Raji (cell line): Measurements from ENCODE around the gene NACC2.

Experiments
- POLR2A ChIP-seq: IDR thresholded peaks from 2 replicates; pipeline ENCODE4 v1.6.1; 2011; ENCODE audit warnings: low read depth, low read length, control low read depth; ENCODE audit not compliant: insufficient read depth

Gene NACC2

DNA sequence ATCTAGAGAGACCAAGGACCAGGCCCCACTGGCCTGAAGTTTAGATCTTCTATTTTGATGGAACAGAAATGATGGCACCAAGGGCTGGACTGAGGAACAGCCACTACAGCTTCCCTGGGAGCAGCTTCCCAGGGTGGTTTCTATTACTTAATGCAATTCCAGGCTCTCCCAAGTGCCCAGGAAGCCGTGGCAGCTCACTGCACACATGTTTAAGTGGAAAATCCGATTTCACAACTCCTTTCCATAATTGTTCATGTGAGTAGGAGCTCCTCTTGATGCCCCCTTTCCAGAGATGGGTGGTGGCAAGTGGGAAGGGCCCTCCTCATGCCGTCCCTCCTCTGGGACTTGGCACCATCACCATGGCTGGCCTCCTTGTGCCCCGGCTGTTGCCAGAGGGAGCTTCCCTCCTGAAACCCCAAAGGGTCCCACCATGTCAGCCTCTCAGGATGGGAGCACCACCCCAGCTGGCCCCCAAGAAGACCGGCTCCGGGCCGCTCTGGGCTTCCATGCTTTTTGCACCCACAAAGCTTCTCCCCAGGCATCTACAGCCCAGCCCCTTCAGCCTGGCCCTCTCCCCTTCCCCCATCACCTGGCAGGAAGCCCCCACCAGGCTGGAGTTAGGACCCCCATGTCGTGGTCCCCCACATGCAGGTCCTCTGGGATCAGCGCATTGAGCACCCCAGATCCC, 124.8 kb downstream of the NACC2 start:
- TF ChIP-seq POLR2A: no peak

GRCh38 chr9:135969064-135969683, 125.9 kb downstream of the NACC2 start:
- no peak for TF ChIP-seq POLR2A

- no peak for TF ChIP-seq POLR2A
Measured at GRCh38 chr9:135968601-135969000, 126.5 kb downstream of the NACC2 start.

DNA sequence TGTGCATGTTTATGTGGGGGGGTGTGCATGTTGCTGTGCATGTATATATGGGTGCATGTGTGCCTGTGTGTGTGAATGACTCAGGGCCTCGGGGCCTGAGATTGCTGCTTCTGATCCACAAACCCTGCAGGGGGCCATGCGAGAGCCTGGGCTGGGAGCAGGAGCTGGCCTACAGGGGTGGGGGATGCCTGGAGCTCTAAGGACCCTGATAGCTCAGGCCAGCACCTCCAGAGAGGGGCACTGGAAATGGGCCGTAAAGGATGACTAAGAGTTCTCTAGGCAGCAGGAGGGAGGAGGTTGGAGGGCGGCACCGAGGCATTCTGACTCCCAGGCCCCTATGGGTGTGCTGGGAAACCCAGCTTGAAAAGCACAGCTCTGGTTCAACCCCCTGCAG, 127.0 kb downstream of the NACC2 start:
- TF ChIP-seq POLR2A: no peak

GRCh38 chr9:135965124-135965756, 129.8 kb downstream of the NACC2 start:
- no peak for TF ChIP-seq POLR2A

GRCh38 chr9:135963938-135964337, 131.2 kb downstream of the NACC2 start:
- TF ChIP-seq POLR2A: no peak

- TF ChIP-seq POLR2A: no peak
Measured at GRCh38 chr9:135963338-135963737, 131.8 kb downstream of the NACC2 start.

DNA sequence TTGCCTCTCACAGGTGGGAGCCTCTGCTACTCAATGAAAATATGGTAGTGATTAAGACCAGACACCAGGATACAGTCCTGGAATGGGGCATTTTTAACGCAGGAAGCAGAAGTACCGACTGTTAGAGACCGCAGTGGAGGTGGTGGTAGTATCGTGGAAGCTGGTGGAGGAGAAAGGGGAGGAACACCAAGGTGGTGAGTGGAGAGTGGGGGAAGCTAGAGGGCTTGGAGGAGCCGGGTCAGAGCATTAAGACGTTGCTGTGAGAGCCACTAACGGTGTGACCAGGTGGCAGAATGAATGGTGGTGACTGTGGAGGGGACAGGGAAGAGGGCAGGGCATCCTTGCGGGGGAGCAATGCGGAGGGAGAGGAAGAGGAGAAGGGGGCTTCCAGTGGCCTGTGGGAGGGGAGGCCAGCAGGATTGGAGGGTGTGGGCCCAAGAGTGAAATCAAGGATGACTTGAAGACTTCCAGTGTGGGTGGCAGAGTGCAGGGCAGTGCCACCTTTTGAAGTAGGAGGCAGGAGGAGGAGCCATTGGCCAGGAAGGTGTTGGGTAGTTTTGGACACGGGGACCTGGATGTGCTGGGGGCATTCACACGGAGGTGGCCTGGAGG, 132.3 kb downstream of the NACC2 start:
- TF ChIP-seq POLR2A: no peak

- TF ChIP-seq POLR2A: no peak
Measured at GRCh38 chr9:135961811-135962695, 133.0 kb downstream of the NACC2 start.

GRCh38 chr9:135961277-135961715, 133.8 kb downstream of the NACC2 start, which contains the start of gene UBAC1:
Gene UBAC1 (minus strand): TSS chr9:135961373. CDS start chr9:135961162, 211 bp downstream.
- TF ChIP-seq POLR2A: peak; percentile 62

DNA sequence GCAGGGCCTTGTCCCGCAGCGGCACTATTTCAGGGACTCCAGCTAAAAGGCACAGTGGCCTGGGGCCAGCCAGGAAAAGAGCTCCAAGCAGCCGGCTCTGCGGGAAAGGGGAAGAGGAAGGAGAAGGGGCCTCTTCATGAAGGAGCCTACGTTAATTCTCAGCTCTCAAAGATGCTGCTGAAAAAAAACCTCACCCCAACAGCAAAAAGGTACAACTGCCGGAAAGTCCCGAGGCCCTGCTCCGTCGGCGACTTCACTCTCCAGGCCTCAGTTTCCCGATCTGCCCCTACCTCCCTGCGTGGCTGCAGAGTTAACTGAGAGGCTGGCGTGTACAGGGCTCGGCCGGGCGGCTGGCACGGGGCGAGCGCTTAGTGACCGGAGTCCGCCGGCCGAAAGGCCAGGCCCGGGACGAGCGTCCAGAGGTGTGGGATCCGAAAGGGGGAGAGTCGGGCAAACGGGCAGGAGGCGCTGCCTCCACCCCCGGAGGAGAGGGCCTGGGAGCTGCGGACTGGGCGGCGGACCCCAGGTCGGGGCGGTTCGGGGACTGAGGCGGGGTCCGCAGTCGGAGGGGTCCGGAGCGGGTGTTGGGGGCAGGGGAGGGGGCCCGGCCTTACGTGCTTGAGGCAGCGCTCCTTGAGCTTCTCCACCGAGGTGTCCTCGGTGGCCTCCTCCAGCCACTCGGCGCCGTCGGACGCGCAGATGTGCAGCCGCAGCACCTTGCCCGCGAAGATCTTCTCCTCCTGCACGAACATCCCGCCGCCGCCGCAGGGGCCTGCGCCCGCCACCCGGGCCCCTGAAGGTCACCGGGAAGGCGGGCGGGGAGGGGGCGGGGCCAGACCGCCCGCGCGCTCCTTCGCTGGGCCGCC, 134.4 kb downstream of the NACC2 start:
- TF ChIP-seq POLR2A: no peak; the same call in 1 of the 2 replicates

DNA sequence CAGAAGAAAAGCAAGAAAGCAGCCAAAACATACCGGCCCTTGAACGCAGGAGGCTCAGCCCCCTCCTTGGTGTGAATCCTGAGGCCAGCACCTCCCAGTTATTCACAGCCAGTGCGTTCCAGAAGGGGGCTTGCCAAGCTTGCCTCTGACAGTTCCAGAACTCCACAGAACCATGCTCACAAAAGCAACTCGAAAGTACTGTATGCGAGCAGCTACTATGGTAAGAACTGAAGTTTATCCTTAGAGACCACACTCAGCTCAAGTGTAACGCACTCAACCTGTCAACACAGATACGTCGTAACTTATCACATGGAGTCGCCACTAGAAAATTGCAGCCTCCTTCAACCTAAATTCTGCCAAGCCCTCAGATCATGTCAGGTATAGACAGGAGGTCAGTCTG, 135.3 kb downstream of the NACC2 start:
- TF ChIP-seq POLR2A: no peak

- TF ChIP-seq POLR2A: no peak
Measured at GRCh38 chr9:135958485-135958884, 136.6 kb downstream of the NACC2 start.

DNA sequence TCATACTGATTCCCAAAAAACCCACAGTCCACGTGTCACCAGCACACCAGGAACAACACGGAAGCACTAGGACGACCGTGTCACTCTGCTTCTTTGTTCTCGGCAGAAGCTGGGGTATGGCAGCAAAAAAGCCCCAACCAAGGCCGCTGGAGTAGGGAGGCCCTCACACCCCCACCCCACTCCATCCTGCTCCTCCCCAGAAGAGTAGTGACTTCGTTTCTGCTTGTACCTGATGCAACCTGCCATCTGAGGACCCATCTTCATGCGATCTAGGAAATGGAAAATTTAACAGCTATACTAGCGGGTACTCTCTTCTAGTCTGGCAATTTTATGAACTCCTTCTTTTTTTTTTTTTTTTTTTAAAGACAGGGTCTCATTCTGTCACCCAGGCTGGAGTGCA, 137.7 kb downstream of the NACC2 start:
- no peak for TF ChIP-seq POLR2A
